K562 (cell line): Measurements from ENCODE around the gene CHST15.

ENCODE experiments used
- ATF2 ChIP-seq: sonication (generic); formaldehyde crosslinking; IDR thresholded peaks from 2 replicates; pipeline ENCODE4 v1.8.1; 2022; ENCODE audit warnings: missing genetic modification reagents
- USF2 ChIP-seq: sonication (generic); formaldehyde crosslinking; IDR thresholded peaks from 2 replicates; pipeline ENCODE4 v1.5.0; 2020; ENCODE audit warnings: missing genetic modification reagents
- ZNF644 ChIP-seq: fragments of 200-800 bp; sonication (Bioruptor generic); IDR thresholded peaks from 2 replicates; pipeline ENCODE4 v1.6.1; 2016; ENCODE audit warnings: low read depth, missing genetic modification characterization, missing compliant biosample characterization

- no peak for TF ChIP-seq USF2 (CRISPR knock-in tag)
- no peak for TF ChIP-seq ATF2 (CRISPR knock-in tag)
- no peak for TF ChIP-seq ZNF644 (tag)
These were observed 34.8 kb upstream of the CHST15 start for GRCh38 chr10:124127965-124128810.
